Activated T-cell treated with anti-CD3 and anti-CD28 coated beads for 4 hours (primary cell): ENCODE measurements around the gene RNASE7.

Source experiments
- DNase-seq: peaks from one replicate; pipeline ENCODE4 v3.0.0-alpha.2; 2020

RNASE7 gene

GRCh38 chr14:21043974-21044618, 1.9 kb downstream of the RNASE7 start:
- no peak for DNase-seq

- DNase-seq: no peak
Observed at GRCh38 chr14:21047378-21047781, 5.2 kb downstream of the RNASE7 start.

- DNase-seq: no peak
Observed at GRCh38 chr14:21048638-21049037, 6.5 kb downstream of the RNASE7 start.

- DNase-seq: no peak
Observed at GRCh38 chr14:21049271-21049673, 7.1 kb downstream of the RNASE7 start.

- DNase-seq: no peak
Observed at GRCh38 chr14:21050597-21050996, 8.4 kb downstream of the RNASE7 start.

- no peak for DNase-seq
Observed at GRCh38 chr14:21053184-21054122, 11.3 kb downstream of the RNASE7 start.

GRCh38 chr14:21054123-21054767, 12.1 kb downstream of the RNASE7 start:
- DNase-seq: no peak

- no peak for DNase-seq
Observed at GRCh38 chr14:21054768-21055145, 12.6 kb downstream of the RNASE7 start.

- no peak for DNase-seq
Observed at GRCh38 chr14:21055432-21056117, 13.4 kb downstream of the RNASE7 start.

- DNase-seq: no peak
Observed at GRCh38 chr14:21056520-21057163, 14.5 kb downstream of the RNASE7 start.

- DNase-seq: no peak
Observed at GRCh38 chr14:21057803-21058675, 15.9 kb downstream of the RNASE7 start, which contains the start of gene RNASE8. Gene RNASE8 (plus strand): TSS chr14:21057822. CDS start chr14:21057893, 71 bp downstream.

GRCh38 chr14:21058903-21059302, 16.7 kb downstream of the RNASE7 start:
- DNase-seq: no peak

- no peak for DNase-seq
Observed at GRCh38 chr14:21059842-21060613, 17.9 kb downstream of the RNASE7 start.

GRCh38 chr14:21060614-21061346, 18.6 kb downstream of the RNASE7 start:
- DNase-seq: no peak

- DNase-seq: no peak
Observed at GRCh38 chr14:21061347-21061668, 19.1 kb downstream of the RNASE7 start.

GRCh38 chr14:21063479-21063878, 21.3 kb downstream of the RNASE7 start:
- no peak for DNase-seq

- no peak for DNase-seq
Observed at GRCh38 chr14:21066882-21067502, 24.8 kb downstream of the RNASE7 start.

- no peak for DNase-seq
Observed at GRCh38 chr14:21068521-21069387, 26.6 kb downstream of the RNASE7 start.
